GM21786 (cell line): ENCODE results near the gene RSPO4.

ENCODE experiments used
- ATAC-seq: cut with Tn5 transposase; IDR thresholded peaks from one replicate; pipeline ENCODE4 v1.9.1; 2021; ENCODE audit not compliant: unreplicated experiment

RSPO4 gene

GRCh38 chr20:971346-971745, 30.8 kb downstream of the RSPO4 start:
- no peak for ATAC-seq

- ATAC-seq: no peak
Measured at GRCh38 chr20:969868-970267, 32.2 kb downstream of the RSPO4 start.

DNA sequence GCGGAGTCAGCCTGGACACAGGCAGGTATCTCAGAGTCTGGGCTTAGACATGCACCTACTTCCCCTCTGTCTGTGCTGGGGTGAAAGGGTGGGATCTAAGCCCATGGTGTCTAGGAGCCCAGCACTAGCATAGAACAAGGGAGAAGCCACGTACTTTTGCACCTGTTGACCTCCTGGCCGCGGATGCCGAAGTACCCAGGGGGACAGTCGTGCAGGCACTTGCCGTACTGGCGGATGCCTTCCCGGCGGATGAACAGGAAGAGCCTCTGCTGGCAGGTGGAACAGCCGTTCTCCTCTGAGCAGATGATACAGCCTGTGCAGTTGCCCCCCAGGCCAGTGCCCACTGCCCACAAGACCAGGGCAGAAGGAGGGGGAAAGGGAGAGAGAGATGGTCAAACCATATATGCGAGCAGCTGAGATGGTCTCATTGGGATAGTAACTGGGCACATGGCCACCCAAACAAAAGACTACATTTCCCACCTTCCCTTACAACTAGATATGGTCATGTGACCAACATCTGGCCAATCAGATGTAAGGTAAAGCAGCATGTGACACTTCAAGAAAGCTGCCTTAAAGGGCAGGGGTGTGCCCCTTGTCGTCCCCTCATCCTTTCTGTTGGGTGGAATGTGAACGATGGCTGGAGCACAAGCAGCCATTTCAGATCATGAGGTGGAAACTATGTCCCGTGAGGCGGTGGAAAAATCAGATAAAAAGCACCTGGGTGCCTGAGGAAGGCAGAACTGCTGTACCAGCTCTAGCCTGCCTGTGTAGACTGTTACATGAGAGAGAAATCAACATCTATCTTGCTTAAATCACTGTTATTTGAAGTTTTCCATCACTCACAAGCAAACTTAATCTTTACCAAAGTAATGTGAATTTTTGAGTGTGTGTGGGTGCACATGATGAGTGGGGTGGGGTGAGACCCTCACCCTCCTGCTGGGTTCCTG, 34.0 kb downstream of the RSPO4 start:
- no peak for ATAC-seq

- ATAC-seq: no peak
Measured at GRCh38 chr20:965956-966355, 36.2 kb downstream of the RSPO4 start.

- ATAC-seq: no peak
Measured at GRCh38 chr20:963795-964194, 38.3 kb downstream of the RSPO4 start.

DNA sequence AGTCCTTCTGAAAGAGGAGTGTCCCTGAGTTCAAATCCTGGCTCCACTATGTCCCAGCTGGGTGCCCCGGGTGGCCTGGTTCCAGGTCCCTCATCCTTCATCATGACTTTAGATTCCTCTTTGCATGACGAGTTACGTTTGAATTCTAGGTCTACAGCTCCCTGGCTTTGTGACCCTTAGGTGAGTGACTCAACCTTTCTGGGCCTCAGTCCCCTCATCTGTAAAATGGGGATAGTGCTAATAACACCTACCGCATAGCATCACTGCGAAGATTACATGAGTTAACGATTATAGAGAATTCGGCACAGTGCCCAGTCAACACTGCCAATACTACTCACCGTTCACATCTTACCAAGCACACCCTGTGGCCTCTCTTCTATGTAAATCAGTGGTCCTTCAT, 39.4 kb downstream of the RSPO4 start:
- ATAC-seq: no peak

GRCh38 chr20:962223-962622, 39.9 kb downstream of the RSPO4 start:
- no peak for ATAC-seq

DNA sequence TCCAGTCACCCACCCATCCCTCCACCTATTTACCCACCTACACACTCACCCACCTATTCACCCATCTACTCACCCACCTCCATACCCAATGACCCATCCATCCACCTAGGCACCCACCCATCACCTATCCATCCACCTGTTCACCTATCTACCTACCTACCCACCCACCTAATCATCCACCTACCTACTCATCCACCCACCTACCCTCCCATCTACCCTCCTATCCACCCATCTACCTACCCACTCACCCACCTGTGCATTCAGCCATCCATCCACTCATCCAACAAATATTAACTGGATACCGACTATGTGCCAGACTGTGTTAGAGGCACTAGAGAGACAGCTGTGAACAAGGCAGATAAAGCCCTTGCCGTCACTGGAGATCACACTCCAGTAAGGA, 40.3 kb downstream of the RSPO4 start:
- ATAC-seq: no peak

DNA sequence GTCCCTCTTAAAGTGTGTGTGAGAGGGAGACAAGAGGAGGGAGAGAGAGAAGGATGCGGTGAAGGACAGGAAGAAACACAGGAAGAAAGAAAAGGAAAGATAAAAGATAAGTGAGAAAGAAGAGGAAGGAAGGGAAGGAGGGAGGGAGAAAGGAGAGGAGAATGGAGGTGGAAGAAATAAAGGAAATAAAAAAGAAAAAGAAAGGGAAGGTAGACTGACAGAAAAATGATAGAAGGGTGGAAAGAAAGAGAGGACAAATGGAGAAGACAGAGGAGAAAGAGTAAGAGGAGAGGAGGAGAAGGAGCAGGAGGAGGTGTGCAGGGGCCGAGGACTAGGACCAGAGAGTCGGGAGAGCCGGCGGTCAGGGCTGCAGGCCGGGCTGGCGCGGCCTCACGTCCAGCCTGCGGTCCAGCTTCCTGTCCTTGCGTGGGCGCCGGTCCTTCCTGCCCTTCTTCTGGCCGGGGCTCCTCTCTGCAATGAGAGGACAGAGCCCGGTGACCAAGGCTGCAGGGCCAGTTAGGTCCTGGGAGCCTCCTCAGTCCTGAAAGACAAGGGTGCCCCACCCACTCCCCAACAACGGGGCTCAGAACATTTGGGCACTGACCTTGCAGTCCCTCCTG, 42.0 kb downstream of the RSPO4 start:
- no peak for ATAC-seq

DNA sequence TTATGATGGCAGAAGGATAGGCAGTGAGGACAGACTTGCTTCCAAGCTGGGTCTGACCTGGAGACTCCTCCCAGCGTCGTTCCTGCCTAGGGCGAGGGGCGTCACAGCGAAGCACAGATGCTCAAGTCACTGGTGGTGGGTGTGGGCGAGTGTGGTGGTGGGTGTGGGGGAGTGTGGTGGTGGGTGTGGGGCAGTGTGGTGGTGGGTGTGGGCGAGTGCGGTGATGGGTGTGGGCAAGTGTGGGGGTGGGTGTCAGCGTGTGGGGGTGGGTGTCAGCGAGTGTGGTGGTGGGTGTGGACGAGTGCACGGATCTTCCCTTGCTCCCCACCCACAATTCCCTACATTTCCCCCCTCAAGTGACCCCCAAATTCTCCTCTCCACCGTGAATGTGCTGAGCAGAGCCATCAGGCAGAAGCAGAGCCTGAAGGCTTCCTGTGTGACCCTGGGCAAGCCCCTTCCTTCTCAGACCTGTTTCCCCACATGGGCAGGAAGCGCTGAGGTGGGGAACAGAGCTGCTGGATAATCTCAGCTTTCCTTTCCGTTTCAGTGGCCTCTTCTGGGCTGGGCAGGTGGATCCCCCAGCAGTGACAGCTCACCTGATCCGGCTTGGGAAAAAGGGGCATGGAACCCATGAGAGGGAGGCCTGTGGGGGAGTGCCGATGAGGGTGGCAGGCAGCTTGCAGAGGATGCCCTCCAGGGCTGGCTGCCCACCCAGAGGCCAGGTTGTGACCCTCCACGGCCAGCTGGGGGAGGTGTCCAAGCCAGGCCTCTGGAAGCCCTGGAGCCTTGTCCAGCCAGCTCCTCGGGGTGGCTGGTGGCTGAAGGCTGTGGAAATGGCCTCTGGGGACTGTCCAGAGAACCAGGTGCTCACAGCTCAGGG, 42.9 kb downstream of the RSPO4 start:
- ATAC-seq: no peak

DNA sequence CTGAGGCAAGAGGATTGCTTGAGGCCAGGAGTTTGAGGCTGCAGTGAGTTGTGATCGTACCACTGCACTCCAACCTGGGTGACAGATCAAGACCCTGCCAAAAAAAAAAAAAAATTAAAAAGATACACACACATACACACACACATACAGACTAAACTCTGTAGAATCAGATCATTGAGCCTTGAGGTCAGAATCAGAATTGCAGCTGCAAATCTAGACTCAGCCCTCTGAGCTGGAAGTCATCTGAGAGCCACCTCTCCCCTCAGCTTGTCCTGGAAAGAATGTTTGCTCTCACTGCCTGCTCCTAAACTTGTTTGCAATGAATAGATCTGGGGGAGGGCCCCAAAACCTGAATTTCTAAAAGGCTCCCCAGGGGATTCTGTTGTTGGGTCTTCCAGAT, 44.6 kb downstream of the RSPO4 start:
- no peak for ATAC-seq

DNA sequence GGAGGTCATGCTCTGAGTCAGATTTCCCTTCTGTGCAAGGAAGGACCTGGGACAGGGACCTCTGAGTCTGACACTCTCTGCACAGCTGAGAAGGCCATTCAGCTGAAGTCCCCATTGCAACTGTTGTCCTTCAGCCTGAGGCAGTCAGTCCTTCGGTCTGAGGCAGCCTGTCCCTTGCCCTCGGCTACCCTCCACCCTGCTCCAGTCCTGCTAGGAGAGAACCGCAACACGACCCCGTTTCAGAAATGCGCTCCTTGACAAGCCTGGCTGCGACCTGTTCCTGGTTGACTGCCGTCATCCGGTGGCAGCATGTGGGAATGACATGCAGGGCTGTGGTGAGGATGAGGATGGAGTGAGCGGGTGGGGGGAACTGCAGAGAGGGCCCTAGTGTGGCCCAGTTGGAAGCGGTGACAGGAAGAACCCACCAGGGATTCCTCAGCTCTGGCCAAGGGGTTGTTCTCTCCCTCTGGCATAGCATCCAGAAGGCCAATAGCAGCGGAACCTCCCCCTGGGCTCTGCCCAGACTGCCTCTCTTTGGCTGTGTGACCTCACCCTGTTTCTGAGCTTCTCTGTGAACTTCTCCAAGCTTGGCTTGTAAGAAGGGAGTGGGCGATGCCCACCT, 45.7 kb downstream of the RSPO4 start:
- ATAC-seq: no peak

DNA sequence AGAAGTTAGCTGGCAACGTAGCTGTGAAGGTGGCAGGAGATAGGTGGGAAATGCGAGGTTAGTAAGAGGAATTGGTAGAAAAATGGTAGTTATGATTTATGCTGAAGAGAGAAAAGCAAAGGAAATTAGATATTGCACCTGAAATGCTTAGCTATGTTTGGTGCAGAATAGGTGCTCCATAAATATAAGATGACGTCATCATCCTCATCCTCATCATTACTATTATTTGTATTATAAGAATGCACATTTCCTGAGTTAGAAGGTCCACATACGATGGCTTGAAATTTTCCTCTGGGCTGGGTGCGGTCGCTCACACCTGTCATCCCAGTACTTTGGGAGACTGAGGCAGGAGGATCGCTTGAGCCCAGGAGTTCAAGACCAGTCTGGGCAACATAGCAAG, 46.5 kb downstream of the RSPO4 start:
- ATAC-seq: no peak

- no peak for ATAC-seq
Measured at GRCh38 chr20:955111-955510, 47.0 kb downstream of the RSPO4 start.

- no peak for ATAC-seq
Measured at GRCh38 chr20:953742-954141, 48.4 kb downstream of the RSPO4 start.

GRCh38 chr20:952196-952795, 49.8 kb downstream of the RSPO4 start:
- ATAC-seq: no peak

GRCh38 chr20:951384-952169, 50.5 kb downstream of the RSPO4 start:
- no peak for ATAC-seq

DNA sequence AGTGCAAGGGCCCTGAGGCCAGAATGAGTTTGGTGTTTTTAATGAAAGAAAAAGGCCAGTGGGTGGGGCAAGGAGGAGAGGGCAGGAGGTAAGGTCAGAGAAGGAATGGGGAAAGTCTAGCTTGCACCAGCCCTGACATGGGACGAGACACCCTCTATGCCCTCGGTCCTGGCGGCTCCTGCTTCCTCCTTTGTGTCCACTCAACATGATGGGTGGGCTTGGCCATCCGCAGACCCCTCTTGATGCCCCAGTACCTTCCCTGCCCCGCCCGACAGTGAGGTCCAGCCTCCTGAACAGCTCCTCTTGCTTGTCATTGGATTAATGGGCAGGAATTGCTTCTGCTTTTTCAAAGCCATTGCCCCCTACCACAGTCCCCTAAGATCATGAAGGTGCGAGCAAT, 52.4 kb downstream of the RSPO4 start:
- ATAC-seq: no peak

DNA sequence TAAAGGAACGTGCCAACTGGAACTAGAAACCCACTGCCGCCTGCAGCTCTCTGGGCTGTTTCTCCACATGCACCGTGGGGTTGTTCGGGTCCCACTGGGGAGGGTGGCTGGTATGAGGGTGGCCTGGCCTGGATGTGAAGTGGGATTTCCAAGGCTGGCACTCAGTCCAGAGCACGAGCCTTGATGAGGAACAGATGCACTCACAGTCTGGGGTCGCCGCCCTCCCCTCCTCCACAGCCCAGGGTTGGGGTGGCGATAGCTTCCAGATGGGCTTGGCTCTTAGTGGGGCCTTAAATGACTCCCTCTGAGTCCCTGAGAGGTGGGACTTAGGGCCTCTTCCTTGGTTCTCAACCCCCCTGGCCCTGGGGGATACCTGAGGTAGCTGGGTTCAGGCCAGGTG, 55.3 kb downstream of the RSPO4 start:
- no peak for ATAC-seq

GRCh38 chr20:945841-946240, 56.3 kb downstream of the RSPO4 start:
- no peak for ATAC-seq
